ENCODE data around the gene RAG2. TPM values are rescaled to one million over a fixed set of nuclear protein-coding genes. Genes with fewer than 3 reads are reported as not detected.

The RAG2 gene
- total and polyA plus RNA-seq, 2 donors (not counting 3 experiments of a cell fraction or from before 2014, with no cell fraction given) = not detected

- Histone ChIP-seq H3K79me2 (ENCODE audit: control insufficient read depth, insufficient read depth, low read length) (no peaks in the 10 kb centered on the region), H3K9me3 (replicated peaks; ENCODE audit: control insufficient read depth, insufficient read depth, low read length) (no peaks in the 10 kb centered on the region), H3K4me1 (ENCODE audit: control insufficient read depth, extremely low read depth, insufficient read depth, low read length) (no peaks in the 10 kb centered on the region), H3K9me1 (replicated peaks; ENCODE audit: control insufficient read depth, extremely low read depth, insufficient read depth, low read length) (no peaks in the 10 kb centered on the region), H3K4me2 (ENCODE audit: insufficient read depth, low read length) (no peak overlapping the region), H3K36me3 (ENCODE audit: control insufficient read depth in 2 of 2, extremely low read depth in 1 of 2, insufficient read depth in 2 of 2, low read length in 2 of 2) (no peaks in the 10 kb centered on the region), H3K27ac (ENCODE audit: insufficient read depth, low read depth, low read length) (no peak overlapping the region), H2AFZ (ENCODE audit: low read depth, low read length) (no peak overlapping the region), H3K27me3 (ENCODE audit: control insufficient read depth in 2 of 2, insufficient read depth in 2 of 2, low read length in 2 of 2) (peaks cover 6 to 25% of the 10 kb centered on the region in 2 experiments), H3K9ac (replicated peaks; ENCODE audit: extremely low read depth, insufficient read depth, low read length) (no peak overlapping the region), H4K20me1 (replicated peaks; ENCODE audit: control insufficient read depth, extremely low read depth, insufficient read depth, low read length) (no peaks in the 10 kb centered on the region), H3K4me3 (replicated peaks in 1 of 3; ENCODE audit: insufficient read depth in 1 of 3, low read depth in 1 of 3, low read length in 3 of 3) (no peak overlapping the region)
- intact Hi-C loops (cut with micrococcal nuclease) (no loop called here), dilution Hi-C loops (cut with MboI; ENCODE audit: extremely low pct_ligation_motif_present, low sequenced_read_pairs) (no loop called here)
- TF ChIP-seq FOS (IDR thresholded peaks at IDR 0.05; ENCODE audit: borderline replicate concordance, insufficient read depth, low read length) (no peak), EZH2 (IDR thresholded peaks at IDR 0.05; ENCODE audit: borderline replicate concordance, low read depth, low read length, severe bottlenecking) (no peak)
- ChIA-PET POLR2A (interaction anchor here (0.6 kb wide), 1 partner anchor 105 kb away, joined by 3 read pairs; no protein-coding TSS in a partner anchor), CTCF (interaction anchor here (1.4 kb wide), 1 partner anchor 22 kb away, joined by 4 read pairs; no protein-coding TSS in a partner anchor)
- no TSS peak for BruUV-seq (replicated peaks)
- no peak for FAIRE-seq
- no peak for DNase-seq (ENCODE audit: low read depth, low spot score)
Observed at GRCh38 chr11:36586543-36586942, 11.5 kb downstream of the RAG2 start.

- DNase-seq (ENCODE audit: low read depth, low spot score) = no peak
- CTCF ChIA-PET = interaction anchor here (2.1 kb wide), 1 partner anchor 19 kb away, joined by 5 read pairs; no protein-coding TSS in a partner anchor
- no peaks in the 10 kb centered on the region for H3K9me3 ChIP-seq (replicated peaks; ENCODE audit: control insufficient read depth, insufficient read depth, low read length)
- H3K36me3 ChIP-seq (ENCODE audit: control insufficient read depth in 2 of 2, extremely low read depth in 1 of 2, insufficient read depth in 2 of 2, low read length in 2 of 2) = no peaks in the 10 kb centered on the region
- H3K9ac ChIP-seq (replicated peaks; ENCODE audit: extremely low read depth, insufficient read depth, low read length) = no peak overlapping the region
- no peak for FAIRE-seq
- no peak overlapping the region for H3K4me3 ChIP-seq (replicated peaks in 1 of 3; ENCODE audit: insufficient read depth in 1 of 3, low read depth in 1 of 3, low read length in 3 of 3)
- intact Hi-C loops (cut with micrococcal nuclease) = no loop called here
- POLR2A ChIA-PET = no interaction called here
- H3K4me1 ChIP-seq (ENCODE audit: control insufficient read depth, extremely low read depth, insufficient read depth, low read length) = no peaks in the 10 kb centered on the region
- no peaks in the 10 kb centered on the region for H3K79me2 ChIP-seq (ENCODE audit: control insufficient read depth, insufficient read depth, low read length)
- no peak overlapping the region for H3K27ac ChIP-seq (ENCODE audit: insufficient read depth, low read depth, low read length)
- H3K9me1 ChIP-seq (replicated peaks; ENCODE audit: control insufficient read depth, extremely low read depth, insufficient read depth, low read length) = no peaks in the 10 kb centered on the region
- no peak overlapping the region for H3K4me2 ChIP-seq (ENCODE audit: insufficient read depth, low read length)
- TF ChIP-seq FOS (IDR thresholded peaks at IDR 0.05; ENCODE audit: borderline replicate concordance, insufficient read depth, low read length) (no peak), MAX (IDR thresholded peaks at IDR 0.05; ENCODE audit: insufficient read depth, insufficient read length) (no peak), JUN (IDR thresholded peaks at IDR 0.05; ENCODE audit: borderline replicate concordance, insufficient read depth, insufficient read length, low read depth) (no peak), POLR2AphosphoS5 (IDR thresholded peaks at IDR 0.05; ENCODE audit: insufficient read depth, low read depth, low read length) (no peak), POLR2A (IDR thresholded peaks at IDR 0.05; ENCODE audit: low read depth, low read length) (no peak), CTCF (IDR thresholded peaks at IDR 0.05; ENCODE audit: extremely low read depth in 1 of 2, insufficient read depth in 1 of 2, low read depth in 1 of 2, low read length in 2 of 2) (no peak), GATA2 (IDR thresholded peaks at IDR 0.05; ENCODE audit: insufficient read depth, insufficient read length, low read depth, low read length) (no peak), EZH2 (IDR thresholded peaks at IDR 0.05; ENCODE audit: borderline replicate concordance, low read depth, low read length, severe bottlenecking) (no peak), MYC (IDR thresholded peaks at IDR 0.05; ENCODE audit: low read depth, low read length) (no peak)
- dilution Hi-C loops (cut with MboI; ENCODE audit: extremely low pct_ligation_motif_present, low sequenced_read_pairs) = no loop called here
- H4K20me1 ChIP-seq (replicated peaks; ENCODE audit: control insufficient read depth, extremely low read depth, insufficient read depth, low read length) = no peaks in the 10 kb centered on the region
- peaks cover 2 to 7% of the 10 kb centered on the region in 2 experiments for H3K27me3 ChIP-seq (ENCODE audit: control insufficient read depth in 2 of 2, insufficient read depth in 2 of 2, low read length in 2 of 2)
- no TSS peak for BruUV-seq (replicated peaks)
- H2AFZ ChIP-seq (ENCODE audit: low read depth, low read length) = no peak overlapping the region
Observed at GRCh38 chr11:36583667-36584066, 14.4 kb downstream of the RAG2 start.

All from endothelial cell of umbilical vein (primary cell).